HG02884 (cell line): ENCODE measurements around the gene DUSP2.

Experiments
- ATAC-seq: cut with Tn5 transposase; IDR thresholded peaks from one replicate; pipeline ENCODE4 v1.9.1; 2021; ENCODE audit warnings: mild to moderate bottlenecking, moderate library complexity; ENCODE audit not compliant: unreplicated experiment

Gene DUSP2

DNA sequence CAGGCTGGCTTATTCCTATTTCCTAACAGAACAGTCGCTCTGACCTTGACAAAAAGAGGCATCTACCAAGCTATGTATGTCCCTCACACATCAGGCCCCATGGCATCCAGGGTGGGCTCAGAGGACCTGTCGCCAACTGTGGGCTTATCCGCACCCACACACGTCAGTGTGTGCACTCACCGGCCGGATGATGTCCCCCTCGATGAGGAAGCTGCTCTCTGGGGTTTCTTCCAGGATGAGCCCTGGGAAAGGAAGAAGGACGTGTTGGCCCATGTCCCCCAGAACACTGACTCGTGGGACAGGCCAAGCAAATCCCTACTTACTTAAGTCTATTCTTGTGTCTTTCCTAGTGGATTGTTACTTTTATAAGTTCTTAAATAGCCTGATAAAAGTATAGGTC is 10.1 kb downstream of the DUSP2 start:
- no peak for ATAC-seq

DNA sequence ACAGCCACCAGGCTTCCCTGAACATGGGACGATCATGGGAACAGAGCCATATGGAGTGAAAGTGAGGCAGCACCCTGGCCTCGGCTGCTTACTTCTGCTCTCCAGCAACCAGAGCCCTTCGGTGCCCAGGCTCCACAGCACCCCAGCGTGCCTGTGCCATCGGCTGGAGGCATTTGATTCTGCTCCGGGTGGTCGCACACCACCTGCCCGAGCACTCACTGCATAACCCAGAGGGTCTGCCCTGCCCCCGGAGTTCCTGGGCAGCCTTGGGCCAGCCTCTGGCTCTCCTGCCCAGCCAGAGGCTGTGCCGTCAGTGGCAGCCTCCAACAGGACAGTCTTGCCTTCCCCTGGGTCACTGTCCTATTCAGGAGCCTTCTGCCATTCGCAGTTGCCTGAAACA is 10.8 kb downstream of the DUSP2 start:
- ATAC-seq = no peak

DNA sequence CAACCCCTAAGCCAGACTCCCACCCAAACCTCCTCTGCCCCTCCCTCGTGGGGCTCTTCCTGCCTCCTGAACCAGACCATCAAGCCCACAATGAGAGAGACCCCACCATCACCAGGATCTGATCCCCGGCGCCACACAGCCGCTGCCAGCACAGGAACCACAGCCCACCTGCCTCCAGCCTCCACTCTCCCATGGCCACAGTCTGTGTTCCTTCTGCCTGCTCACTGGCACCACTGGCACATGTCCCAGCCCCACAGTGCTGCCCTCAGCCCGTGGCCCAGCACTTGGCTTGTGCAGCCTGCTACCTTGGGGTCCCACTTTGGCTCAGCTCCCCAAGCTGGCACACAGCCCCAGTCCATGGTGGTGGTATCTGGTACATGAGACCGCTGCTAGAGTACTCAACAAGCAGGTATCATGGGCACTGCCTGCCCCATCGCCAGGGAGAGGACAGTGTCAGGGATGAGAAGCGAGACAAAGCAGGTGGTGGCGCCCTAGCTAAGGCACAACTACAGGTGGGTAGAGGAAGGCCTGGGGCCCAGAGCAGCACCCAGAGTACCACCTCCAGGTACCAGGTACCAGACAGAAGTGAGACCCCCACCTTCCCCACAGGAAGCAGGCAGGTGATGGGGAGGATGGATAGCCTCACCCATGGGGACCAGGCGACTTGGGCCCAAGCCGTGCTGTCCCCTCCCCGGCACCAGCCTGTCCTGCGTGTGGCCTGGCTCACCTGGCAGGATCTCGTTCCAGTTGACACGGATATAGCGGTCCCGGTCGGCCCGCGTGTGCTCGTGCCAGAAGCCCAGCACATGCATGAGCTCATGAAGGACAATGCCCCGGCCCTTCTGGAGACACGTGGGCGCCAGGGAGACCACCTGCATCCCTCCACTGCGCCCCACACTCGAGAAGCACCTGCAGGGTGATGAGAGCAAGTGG is 13.2 kb downstream of the DUSP2 start:
- no peak for ATAC-seq

DNA sequence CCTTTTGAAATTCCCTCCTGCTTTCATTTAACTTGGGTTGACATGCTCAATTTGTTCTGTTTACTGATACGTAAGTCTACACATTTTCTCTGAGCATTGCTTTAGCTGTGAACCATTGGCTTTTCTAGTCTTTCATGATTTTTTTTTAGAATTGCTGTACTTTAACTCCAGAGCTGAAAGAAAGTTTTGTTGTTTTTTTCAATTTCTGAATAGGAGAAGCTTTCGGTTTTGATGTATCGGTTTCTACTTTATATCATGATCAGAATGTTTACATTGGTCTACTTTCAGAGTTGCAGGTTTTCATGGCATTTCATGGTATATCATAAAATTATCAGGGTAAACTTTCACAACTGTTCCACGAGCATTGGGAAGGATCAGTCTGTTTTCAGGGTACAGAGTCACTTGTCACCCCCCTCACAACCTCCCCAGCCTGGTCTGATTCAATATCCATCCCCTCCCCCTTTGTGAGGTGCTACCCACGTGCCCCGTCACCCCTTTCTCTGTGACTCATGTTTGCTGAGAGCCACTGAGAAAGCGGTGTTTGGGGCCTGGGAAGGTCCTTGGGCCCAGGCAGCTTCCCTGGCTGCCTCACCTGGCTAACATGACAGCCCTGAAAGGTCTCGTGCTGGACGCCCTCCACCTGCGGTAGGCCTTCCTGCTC is 14.0 kb downstream of the DUSP2 start:
- no peak for ATAC-seq

DNA sequence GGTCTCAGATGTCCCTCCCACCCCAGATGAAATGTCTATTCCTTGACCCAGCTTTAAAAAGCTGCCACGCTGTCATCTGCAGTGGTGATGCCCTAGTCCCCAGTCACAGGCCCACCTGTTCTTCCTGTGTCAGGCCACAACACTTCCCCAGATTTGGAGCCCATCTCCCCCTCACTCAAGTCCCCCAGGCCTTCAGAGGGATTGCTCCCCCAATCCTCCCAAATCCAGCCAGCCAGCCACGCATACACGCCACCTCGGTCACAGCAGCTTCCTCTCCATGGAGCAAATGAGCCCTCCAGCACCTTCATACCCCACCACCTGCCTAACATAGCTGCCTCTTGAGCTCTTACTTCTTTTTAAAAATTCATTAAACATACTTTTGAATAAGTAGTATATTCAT is 14.8 kb downstream of the DUSP2 start:
- ATAC-seq = no peak

DNA sequence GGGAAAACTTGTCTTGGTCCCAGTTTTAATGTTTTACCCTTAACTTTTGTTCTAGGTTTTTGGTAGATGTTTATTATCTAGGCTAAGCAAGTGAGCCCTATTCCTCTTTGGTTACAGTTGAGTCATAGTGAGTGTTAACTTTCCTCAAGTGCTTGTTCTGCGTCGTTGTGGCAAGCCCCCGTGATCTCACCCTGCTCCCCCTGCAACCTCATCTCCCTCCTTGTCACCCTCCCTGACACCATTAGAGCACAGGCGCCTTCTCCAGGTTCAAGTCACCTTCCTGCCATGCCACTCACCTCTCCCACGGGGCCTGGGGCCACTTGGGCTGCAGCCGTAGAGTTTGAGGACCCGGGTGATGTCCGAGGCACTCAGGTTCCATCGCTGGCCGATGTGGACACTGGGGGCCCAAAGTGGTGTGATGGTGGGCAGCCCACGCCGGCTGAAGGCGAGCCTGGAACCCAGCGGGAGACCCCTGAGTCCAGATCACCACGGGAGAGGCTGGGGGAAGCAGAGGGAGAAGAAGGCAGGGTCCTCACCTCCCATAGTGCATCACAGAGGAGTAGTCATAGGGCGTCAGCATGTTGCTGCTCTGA is 15.6 kb downstream of the DUSP2 start:
- no peak for ATAC-seq

DNA sequence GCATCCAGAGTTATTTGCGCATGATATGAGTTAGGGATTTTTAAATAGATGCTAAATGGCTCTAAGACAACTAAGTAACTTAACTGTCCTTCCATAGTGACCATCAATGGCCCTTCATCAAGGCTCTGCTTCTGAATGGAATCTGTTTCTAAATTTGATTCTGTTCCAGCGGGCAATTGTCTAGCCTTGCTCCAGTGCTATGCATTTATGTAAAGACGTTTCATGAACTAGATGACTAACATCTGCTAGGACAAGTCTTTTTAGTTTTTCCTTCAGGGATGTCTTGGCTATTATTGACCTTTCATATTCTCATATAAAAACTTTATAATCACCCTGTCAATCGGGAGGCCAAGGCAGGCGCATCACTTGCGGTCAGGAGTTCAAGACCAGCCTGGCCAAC is 16.8 kb downstream of the DUSP2 start:
- no peak for ATAC-seq

DNA sequence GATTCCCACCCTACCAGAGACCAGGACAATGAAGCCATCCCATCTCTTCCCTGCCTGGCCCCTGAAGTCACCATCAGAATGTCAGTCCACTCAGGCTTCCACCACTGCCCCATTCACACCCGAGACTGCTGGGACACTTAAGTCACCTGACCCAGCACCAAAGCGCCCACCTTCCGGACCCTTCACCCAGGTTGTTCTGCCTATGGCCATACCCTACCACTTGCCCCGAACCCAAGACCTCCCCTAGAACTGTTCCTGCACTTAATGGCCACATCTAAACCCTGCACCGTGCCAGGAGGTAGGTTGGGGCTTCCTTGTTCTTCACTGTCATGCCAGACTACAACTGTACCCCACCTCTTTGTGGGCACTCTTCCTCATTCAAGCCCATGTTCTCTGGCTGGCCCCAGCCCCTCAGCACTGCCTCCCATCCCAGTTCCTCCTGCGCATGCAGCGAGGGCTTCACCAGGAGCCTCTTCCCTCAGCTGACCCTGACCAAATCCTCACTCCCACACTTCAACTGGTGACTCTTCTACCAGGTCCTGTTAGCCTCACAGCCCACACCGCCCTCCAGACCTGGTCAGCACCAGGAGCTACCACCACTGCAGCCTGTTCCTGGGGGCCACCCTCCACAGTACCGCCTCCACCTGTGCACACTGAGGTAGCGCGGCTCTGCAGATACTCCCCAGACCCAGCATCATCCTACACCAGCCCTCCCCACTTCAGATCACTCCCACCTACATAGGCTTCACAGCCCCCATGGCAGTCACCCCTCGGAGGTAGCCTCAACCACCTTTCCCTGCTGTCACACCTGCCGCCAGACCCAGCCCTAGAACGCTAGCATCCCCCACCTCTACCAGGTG is 20.6 kb downstream of the DUSP2 start:
- ATAC-seq = no peak

DNA sequence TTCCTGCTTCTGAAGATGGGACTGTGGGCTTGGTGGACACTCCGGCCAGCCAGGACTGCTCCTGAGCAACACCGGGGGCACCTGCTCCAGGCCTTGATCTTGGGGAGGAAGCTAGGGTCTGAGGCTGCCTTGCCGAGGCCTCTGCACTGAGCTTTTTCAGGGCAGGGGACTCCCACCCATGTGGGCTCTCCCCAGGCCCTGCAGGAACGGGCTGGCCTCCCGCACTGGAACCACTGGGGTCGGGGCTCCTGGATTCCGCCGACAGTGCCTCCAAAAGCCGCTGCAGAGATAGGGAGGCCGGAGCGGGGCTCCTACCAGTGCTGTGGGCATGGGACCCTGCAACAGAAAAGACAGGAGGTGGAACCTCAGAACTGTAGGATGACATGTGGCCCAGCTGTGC is 21.3 kb downstream of the DUSP2 start:
- no peak for ATAC-seq

DNA sequence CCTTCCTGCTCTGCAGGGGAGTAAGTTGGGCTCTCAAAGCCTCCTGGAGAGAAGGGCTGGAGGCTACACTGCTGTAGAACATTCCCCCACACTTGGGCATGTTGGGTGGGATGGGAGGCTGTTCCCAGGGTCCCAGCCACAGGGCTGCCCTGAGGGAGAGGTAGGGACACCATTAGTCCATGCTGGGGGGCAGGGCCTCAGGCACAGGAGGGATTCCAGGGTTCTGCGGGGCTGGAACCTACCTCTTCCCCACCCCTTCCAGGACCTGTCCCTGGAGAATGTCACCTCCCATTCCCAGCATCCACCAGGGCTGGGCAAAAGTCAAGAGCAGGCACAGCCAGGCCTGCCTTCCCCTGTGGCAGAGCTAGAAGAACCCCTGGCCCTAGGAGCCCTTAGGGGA is 21.9 kb downstream of the DUSP2 start:
- no peak for ATAC-seq

DNA sequence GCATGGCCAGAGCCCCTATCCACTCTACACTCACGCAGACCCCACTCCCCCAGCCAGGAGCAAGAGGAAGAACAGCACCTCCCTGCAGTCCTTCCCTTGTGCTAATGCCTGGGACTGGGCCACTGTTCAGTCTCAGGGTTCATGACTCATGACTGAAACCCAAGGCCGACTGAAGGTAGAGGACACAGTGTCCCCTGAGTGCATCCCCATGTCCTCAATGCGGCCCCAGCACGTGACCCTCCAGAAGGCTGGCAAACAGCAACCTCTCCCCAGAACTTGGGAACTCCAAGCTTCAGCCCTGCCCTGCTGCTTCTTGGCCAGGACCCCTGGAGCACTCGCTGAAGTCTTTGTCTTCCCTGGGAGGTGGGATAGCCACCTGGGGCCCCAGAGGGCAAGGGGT is 22.8 kb downstream of the DUSP2 start:
- no peak for ATAC-seq

DNA sequence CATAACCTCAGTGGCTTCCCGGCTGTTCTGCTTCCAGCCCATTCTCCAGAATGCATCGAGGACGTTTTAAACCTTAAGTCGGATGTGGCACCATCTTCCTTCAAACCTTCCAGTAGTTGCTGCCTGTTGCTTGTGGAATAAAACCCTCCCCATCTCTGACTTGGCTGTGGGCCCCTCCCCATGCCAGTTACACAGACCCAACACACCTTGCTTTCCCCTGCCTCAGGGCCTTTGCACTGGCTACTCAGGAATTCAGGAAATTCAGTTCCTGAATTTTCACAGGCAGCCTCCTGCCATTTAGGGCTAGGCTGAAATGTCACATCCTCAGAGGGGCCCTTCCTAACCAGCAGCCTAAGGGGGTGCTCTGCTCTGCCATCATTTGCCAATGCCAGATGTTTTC is 23.8 kb downstream of the DUSP2 start:
- no peak for ATAC-seq

DNA sequence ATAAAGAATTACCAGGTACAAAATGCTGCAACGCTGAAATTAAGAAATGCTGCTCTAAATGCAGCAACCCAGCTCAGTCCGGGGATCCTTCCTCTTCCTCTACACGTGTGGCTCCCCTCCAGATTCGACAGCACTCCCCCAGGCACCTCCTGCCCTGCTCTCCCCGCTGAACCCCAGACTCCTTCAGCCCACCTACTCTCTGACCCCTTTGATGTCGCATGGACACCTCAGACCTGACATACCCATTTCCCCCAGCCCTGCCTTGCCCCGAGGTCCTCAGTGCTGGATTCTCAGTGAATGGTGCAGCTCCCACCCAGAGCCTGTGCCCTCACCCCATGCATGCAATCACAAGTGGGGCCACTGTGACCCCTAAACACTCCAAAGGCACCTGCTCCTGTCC is 24.2 kb downstream of the DUSP2 start:
- ATAC-seq = no peak

DNA sequence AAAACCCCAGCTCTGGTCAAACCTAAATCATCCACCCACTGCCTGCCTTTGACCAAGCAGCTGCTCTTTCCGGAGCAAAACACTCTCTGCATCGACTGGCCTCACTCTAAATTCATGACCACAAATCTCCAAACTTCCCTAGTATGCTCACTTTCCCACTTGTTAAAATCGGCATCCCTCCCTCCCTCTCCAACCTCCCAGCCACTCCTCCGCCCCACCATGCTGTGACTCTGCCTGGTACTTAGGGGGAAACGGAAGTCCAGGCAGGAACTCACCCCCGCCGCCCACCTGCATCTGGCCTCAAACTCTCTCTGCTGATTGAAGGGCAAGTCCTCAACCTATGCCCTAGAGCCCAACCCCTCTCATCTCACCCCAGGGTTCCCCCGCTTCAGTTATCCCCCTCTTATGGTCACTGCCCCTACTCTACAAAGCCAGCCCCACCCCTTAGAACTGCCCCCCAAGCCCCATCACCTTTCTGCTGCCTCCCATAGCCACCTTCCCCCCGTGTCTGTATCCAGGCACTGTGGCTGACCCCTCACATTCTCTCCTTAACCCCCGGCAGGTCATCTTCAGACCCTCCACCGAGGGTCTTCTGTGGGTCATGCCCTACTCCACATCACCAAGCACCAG is 25.0 kb downstream of the DUSP2 start:
- ATAC-seq = no peak

DNA sequence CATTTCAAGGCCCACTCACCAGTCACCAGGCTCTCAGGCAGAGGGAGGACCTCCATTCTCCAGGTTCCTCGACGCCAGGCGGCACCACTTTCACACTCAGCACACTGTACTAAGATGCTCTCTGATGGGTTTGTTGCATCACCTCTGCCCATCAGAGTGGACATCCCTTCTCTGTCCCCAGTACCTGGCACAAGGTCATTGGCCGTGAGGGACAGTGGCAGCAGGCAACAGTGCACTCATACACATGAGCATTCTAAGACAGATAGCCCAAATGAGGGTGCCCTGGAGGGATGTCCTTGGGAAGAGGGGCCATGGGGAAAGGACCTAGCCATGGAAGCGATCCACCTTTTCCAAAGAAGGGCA is 25.9 kb downstream of the DUSP2 start:
- no peak for ATAC-seq

DNA sequence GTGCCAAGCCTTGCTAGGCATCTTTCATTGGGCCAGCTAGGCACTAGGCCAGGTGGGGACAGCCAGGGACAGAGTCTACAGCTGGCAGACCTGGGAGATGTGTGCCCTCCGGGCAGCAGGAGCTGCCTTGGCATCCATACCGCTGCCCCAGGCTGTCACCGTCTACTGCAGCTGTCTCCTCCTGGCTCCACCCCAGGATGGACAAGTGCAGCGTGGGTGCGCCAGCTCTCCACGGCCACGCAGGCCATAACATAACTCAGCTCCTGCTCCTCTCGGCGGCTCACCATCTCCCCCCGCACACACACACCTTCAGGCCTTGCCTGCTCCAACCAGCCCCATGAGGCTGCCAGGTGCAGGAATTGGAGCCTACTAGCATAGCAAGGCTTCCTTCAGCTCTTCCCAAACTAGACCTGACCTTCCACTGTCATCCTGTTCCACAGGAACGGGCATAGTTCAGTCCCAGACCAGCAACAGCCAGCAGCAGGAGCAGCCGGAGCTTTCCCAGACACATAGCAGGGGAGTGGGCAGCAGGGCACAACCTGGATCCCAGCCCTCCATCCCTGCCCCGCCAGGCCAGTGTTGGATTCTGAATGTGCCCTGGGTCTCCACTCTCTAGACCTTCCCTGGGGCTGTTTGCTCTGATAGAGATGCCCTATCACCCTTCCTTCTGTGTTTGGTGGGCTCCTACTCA is 26.4 kb downstream of the DUSP2 start:
- no peak for ATAC-seq

DNA sequence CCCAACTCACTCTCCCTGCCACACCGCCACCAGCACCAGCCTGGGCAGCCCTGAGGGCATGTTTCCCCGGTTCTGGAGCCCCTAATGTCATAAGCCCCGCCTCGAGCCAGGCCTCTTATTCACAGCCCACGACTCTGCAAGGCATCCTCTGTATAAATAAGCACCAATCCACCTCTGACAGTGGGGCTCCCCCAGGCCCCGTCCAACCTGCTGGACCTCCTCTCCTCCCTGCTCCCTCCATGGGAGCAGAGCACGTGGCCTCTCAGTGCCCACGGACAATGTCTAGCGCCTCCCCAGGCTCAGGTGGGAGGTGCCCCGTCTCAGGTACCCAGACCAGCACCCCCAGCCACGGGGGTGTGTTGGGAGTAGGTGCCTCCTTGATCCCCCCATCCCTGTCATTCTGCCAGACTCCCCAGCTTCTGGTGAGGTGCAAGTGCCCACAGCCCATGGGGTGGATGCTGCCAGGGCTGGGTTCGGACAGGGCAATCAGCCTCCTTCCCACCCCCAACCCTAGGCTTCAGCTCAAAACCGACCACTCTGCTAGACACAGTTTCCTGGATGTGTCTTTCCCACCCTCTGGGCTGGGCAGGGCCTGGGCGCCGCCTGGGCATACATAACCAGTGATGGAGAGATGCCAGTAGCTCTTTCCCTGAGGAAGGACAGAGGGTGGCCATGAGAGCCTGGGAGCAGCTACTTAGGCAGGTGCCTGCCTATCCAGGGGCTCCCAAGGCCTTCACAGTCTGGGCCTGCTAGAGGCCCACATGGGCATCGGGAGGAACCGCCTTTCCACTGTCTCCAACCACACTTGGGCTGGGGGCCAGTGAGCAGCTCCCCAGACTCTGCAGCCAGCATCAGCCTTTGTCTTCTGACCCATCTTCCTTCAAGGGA is 27.3 kb downstream of the DUSP2 start:
- no peak for ATAC-seq

DNA sequence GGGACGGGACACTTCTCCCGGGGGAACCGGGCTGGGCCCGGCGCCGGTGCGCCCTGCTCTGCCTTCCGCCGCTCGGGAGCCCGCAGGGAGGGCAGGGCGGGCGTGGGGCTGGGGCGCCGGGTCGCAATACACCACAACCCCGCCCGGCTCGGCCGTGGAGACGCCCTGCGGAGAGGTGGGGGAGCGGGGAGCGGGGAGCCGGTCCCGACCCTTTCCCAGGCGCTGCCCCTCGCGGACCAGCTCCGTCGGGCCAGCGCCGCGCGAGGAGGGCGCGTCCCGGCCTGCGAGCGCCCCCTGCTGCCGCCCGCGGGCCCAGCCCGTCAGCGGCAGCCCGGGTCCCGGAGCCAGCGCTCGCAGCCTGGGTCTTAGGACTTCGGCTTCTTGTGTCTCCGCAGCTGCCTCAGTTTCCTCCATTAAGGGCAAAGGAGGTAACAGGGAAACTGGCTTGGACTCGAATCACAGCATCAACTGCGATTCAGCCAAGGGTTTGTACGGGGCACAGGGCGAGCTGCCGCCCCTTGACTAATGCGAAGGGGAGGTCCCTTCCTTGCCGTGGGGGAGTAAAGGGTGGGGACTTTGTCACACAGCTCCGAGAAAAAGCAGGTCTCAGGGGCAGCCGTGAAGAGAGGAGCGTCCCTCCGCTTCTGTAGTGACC is 28.2 kb downstream of the DUSP2 start:
- peak; percentile 58 for ATAC-seq

DNA sequence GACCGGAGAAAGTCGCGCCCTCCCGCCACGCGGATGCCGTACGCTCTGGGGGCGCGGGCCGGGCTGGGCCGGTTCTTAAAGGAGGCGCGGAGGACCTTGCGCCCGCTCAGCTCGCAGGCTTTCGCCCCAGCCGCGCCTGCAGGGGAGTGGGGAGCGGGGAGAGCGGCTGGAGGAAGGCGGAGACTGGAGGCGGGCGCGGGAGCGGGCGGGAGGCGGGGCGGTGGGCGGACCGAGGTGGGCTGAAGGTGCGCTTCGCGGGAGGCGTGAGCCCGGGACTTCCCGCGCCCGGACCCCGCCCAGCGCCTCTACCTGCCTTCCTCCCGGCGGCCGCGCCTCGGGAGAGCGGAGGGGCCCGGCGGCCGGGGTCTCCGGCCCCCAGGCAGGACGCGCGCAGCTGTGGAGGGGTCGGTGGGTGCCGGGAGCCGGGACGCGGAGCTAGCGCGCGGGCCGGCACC is 28.8 kb downstream of the DUSP2 start, which contains the start of gene ADRA2B:
Gene ADRA2B, minus strand, starts transcription at position 148 of the 455 bp plus-strand sequence. CDS start 422 bp downstream, outside the sequence.
- peak; percentile 39 for ATAC-seq
